ENCODE data around the gene RTL10.

RTL10 gene

DNA sequence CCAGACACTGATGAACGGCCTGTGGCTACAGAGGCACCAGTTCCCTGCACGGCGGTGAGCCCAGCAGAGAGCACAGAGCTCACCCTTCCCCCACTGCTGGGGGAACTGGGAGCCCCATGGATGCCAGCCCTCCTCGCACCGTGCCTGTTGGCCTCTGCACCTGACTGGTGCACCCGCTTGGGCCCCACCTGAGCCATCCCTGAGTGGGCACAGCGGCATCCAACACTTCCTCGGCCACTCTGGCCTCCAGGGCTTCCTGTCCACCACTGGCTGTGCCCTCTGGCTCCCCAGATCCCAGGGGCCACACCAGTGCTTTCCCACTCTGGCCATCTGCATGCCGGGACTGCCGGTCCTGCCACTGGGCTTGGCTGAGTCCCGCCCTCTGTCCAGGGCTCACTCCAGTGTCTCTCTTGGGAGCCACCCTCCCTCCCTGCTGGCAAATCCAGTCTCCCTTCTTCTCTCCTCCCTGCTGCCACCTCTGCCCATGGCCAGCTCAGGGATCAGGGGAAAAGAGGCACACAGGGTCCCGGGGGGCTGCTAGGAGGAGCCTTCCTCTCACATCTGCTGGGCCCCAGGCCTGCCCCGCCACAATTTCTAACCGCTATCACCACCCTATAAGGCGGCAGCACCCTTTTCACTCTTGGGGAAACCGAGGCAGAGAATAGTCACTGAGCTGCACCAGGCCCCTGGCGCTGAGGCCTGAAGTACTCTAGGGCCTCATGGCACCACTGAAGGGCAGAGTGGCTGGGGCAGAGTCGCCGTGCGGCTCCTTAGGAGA, 33.0 kb downstream of the RTL10 start:
- no peak for DNase-seq

DNA sequence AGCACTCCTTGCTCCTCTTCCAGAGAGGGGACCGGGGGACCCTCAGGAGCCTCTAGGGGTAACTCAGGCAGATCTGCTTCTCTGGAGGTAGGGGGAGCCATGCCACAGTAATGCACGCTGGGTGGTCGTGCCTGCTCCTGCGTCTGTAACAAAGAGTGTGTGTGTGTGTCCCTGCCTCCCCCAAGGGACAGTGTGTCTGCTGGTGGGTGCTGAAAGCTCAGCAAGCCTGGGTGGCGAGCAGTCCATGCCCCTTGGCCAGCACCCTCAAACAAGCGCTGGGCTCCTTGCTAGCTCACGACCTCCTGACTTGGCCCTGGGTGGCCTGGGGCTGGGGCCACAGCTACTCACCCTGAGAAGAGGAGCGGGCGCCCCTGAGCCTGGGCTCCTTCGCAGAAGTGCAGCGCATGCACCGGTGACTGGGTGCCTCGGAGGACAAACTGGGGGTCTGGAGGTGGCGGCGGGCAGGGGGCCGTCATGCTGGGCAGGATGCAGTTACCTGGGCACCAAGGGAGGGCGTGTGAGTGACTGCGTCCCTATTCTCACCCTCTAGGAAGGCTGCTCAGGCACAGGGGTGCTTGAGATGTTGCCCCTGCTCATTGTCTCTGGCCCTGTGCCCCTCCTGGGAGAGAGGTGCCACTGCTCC, 33.7 kb downstream of the RTL10 start:
- no peak for DNase-seq

DNA sequence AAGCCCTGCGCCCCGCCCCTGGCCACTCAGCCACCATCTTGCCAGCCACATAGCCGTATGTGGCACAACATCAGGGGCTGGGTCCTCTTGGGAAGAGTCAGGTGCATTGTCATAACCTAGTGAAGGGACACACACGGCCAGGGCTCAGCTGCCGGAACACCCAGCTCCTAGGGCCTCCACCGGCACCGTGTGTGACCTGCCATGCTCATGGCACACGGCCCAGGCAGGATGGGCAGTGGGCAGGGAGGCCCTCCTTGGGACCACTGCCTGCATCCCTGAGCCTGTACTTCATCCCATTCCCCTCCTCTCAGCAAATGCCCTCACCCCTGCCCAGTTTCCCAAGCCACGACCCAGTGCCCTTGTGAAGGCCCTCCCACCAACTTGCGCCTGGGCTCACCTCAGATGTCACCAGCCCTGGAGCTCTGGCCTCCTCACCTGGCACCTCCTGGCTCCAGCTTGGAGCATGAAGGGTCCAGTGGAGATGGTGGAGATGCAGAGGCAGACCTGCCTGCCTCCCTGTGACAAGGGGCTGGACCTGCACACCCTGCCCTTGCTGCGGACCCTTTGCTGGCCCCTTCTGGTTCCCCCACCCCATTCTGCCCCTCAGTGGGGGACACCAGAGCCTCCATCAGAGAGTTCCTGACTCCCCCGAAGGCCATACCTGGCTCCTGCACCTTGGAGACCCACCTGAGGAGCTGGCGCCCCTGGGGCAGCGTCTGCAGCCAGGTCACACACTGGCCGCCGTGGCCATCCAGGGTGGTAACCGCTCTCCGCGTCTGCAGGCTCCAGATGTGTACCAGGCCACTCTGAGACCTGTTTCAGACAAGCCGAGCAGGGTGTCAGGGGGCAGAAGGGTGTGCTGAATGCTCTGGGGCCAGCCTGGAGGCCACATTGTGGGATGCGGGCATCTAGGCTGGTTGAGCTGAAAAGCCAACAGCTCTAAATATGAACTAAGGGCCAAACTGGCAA, 34.5 kb downstream of the RTL10 start:
- no peak for DNase-seq

DNA sequence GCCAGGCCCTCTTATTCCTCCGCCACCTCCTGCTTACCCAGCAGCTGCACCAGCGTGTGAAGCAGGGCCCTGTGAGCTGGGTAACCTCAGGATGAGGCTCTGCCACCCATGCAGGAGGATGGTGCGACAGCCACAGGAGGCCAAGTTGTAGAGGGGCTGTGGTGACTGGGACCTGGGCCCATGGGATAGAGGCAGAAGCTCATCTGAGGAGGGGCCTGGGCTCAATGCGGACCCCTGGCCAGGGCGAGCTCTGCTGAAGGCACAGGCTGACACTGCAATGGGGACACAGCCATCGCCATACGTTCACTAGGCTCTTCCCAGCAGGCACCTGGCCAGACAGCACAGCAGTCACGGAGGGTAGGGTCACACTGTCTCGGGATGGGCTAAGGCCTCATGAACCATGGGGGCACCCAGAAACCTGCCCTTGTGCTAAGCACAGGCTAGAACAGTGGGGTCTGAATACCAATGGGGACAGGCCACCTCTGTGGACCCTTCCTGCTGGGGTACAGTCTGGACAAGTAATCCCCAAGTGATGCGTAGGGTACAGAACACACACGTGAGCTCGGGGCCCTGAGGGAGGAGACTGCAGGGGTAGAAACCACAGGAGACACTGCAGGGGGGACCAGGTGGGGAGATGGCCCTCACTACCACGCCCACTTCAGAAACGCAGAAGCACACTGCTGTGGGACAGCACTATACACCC, 35.3 kb downstream of the RTL10 start:
- DNase-seq = no peak

DNA sequence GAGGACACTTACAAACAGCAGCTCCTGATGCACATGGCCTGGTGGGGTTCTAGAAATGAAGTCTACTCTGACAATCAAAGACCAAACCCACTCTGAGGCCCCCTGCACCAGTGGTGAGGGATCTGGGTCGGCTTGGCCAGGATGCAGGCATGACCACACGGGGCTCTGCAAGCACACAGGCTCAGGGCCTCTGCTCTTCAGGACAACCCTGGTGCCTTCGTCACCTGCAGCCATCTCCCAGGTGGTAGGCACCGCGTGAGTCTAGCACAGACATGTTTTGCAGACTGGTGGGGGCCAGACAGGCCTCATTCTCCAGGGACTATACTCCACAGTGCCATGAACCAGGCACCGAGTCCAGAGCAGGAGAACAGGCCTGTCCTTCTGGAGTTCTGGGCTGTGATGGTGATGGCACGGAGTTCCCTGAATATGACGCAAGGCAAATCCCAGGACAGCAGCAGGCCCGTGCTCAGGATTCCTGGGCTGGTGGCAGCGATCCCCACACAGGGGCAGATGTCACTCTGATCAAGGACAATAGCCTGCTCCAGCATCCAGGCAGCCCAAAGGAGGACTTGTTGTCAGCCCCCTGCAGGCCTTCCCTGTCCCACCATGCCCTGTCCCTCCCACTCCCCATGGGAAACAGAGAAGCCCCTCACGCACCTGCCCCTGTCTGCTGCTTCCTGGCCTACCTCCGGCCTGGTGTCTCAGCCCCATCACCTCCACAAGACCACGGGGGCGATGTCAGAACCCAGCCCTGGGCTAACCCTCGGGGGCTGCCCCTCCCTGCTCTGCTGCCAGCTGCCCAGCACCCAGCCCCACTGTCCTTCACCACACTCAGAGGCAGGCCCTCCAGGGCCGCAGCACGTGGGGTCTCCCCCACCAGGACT, 36.1 kb downstream of the RTL10 start:
- no peak for DNase-seq

DNA sequence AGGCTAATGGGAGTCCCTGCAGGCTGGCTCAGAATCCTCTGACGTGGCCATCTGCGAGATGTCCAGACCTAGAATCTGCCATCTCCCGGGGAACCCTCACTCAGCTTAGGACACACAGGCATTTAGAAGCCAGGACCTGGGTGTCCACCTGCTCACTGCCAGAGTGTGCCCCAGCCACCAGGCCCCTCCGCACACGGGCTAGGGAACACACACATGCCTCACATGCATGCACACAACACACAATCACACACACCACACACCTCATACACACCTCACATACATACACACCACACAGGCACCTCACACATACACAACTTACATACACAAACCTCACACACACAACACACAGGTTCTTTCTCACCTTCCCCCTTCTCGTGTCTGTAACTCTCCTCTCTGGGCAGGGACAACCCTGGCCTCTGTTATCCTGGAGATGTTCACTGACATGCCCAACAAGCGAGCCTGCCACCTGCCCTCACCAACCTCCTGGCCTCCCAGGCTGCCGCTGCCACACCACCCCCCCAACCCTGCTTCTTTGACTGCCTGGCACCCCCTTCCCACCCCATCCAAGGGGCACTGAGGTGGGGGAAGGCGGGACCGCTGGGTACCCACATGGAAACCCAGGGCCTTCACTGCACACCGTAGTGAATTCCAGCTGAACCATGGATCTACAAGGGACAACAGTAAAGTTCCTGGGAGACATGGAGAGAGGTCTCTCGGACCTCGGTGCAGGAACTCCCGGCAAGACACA, 38.1 kb downstream of the RTL10 start:
- no peak for DNase-seq

DNA sequence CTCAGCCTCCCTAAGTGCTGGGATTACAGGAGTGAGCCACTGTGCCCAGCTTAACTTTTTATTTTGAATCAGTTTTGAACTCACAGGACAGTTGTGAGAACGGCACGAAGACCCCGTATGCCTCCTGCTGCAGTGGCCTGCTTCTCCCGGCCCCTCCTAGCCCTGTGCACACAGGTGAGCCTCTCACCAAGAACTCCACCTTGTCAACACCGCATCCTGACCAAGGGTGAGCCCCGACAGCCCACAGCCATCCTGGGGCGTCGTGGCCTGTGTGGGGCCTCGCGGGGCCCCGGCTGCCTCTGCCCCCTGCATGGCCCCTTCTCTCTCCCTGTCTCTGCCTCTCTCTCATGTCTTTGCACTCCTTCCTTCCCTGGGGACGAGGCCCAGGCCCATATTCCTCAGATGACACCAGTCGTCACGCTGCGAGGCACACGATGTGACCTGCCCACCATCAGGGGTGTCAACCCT, 38.8 kb downstream of the RTL10 start:
- DNase-seq = no peak

DNA sequence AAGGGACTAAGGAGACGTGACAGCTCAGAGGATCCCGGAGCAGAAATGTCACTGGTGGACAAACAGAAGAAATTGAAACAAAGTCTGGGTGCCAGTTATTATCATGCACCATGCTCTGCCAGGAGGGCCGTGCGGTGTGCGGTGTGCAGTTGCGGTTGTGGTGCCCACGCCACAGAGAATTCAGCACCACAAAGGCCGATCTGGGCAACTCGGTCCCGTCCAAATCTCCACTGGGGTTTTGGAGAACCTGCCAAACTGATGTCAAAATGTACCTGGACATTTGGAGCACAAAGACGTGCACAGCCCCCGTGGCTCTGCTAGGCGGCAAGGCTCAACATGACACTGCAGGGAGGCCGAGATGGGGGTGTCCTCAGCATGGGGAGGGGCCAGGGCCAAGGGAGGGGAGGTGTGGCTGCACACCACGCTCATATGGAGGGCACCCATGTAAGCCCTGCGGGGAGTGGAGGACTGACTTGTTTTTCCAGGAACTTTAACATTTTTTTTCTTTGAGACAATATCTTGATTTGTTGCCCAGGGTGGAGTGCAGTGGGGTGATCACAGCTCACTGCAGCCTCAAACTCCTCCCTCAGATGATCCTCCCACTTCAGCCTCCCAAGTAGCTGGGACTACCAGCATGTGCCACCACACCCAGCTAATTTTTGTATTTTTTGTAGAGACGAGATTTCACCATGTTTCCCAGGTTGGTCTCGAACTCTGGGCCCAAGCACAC, 39.4 kb downstream of the RTL10 start:
- DNase-seq = no peak

DNA sequence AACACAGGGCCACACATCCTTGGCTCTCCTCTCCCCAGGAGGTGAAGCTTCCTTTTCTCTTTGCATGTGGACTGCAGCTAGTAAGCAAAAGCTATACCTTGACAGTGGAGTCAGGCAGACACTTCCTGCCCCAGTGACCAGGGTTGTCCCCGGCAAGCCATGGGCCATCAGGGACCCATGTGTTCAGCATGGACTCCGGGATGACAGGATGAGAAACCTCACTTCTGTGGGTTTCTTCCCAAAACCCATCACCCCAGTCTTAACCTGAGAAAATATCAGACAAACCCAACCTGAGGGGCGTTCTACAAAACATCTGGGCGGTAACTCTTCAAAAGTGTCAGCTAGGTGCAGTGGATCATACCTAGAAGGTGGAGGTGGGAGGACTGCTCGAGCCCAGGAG, 40.2 kb downstream of the RTL10 start:
- no peak for DNase-seq

DNA sequence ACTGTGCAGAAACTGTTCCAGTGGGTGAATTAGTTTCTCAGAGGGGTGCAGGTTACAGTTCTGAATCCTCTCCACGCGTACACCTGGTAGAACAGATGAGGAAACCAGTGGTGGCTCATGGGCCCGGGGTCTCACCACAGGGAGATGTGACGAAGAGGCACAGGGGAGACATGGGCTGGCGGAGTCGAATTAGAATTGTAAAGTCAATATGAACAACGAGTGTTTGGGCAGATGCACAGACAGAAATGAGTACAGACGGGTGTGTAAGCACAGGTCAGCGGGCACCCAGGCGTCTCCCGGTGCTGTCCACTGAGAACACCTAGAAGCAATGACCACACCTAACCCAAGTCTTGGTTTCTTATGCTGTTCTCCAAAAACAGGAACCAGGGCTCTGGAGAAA, 41.8 kb downstream of the RTL10 start:
- no peak for DNase-seq

DNA sequence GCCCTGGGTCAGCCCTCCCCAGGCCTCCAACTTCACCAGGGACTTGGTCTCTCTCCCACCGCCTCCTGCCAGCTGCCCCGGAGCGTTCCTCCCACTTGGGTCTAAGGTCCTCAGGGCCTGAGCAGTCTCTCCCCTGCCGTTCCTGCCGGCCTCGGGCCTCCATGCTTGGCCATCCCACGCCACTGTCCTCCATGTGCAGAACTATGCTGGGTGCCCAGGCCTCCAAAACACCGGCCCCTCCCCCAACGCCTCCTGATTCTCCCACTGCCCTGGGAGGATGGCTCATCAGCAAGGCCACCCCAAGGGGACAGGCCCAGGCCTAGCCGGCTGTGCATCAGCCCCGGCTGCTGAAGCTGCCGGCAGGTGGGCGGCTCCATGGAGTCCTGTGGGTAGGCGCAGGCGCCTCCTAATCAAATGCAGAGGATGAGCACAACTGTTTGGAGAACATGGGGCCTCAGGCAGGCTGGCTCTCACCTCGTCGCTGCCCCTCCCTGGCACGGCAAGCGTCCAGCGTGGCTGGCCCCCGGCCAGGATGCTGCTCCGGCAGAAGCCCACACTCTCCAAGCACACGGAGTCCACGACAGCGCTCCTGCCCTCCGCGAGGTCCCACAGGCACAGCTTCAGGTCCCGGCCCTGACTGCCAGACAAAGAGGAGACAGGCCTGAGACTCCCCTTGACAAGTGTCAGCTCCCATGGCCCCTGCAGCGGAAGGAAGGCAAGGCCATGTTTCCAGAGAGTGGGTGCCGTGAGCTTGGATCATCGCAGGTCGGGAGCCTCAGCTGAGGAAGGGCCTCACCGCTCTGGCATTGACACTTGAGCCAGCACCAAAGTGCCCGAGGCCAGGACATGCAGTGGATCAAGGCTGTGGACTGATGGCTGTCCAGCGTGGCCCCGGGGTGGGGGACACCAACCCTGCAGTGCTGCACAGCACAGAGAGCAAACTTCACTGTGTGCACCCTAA, 42.6 kb downstream of the RTL10 start:
- no peak for DNase-seq

DNA sequence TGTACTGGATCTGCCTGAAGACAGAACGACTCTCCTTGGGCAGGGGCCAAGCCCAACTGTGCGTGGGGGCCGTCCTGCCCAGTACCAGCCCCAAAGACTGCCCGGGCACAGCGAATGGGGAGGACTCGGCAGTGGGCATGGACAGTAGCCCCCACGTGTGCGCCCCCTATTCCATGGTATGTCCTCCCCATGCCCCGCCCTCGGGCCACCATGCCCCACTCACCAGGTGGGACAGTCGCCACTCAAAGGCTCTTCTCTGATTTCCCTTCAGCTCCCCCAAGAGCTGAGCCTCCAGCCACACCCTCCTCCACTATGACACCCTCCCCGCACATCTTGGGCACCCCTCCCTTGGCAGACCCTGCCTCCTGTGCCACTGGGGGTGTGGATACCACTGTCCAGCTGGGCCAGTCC, 43.5 kb downstream of the RTL10 start:
- no peak for DNase-seq

DNA sequence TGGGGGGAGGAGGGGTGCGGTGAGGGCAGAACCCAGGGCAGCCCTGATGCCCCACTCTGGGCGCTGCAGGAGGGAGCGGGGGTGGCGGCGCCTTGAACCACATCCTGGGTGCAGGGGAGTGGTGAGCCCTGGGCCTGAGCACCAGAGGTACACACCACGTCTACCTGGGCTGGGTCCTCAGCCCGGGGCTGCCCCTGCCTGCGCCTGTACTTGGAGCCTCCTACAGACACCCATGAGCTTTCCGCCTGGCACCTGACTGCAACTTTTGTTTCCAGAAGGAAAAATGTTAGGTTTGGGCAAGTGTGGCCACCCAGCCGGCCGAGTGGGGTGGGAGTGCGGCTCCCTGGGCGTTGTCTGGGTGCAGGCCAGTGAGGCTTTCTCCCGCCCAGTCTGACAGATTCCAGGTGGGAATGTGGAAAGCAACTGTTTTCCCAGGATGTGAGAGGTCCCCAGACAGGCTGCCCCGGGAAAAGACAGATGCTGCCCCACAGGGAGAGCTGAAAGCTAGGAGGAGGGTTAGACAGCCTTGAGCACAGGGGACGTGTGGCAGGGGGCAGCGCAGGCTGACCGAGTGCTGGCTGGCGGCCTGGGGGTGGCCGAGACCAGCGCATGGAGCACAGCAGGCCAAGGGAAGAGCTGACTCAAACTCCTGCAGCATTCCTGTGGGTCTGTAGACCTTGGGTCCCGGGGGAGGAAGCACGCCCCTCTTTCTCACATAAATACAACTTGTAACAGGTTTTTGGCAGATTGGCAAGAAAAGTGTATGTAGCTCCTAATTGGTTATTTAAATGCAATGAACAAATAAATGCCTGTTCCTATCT, 44.1 kb downstream of the RTL10 start:
- DNase-seq = no peak

DNA sequence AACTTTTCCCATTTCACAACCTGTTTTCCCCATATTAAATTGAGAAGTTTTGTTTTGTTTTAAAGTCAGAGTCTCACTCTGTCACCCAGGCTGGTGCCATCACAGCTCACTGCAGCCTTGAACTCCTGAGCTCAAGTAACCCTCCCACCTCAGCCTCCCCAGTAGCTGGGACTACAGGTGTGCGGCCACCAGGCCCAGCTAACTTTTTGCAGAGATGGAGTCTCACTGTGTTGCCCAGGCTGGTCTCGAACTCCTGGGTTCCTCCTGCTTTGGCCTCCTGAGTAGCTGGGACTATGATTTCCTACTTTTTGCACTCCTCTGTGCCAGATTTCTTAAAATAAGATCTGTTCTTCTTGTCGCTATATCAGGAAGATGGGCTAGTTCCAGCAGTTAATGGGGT, 44.9 kb downstream of the RTL10 start:
- DNase-seq = no peak

DNA sequence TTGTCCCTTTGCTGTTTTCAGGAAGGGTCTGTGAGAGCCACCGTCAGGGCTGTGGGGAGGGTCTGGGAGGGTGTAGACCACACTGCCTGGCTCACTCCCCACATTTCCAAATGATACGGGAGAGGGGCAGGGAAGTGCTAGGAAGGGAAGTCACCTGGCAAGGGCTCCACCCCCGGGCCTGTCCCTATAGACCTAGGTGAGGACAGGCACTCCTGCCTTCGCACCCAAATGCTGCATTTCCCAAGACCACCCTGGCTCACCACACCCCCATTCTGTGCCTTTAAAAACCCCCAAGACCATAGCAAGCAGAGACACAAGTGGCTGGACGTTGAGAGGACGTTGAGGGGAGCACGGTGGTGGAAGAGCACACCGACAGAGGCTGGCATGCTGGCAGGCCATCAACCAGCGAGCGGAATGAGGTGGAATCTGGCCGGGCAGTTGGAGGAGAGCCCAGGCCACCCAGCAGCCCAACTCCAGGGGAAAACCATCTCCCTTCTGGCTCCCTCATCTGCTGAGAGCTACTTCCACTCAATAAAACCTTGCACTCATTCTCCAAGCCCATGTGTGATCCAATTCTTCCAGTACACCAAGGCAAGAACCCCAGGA, 45.7 kb downstream of the RTL10 start:
- no peak for DNase-seq

DNA sequence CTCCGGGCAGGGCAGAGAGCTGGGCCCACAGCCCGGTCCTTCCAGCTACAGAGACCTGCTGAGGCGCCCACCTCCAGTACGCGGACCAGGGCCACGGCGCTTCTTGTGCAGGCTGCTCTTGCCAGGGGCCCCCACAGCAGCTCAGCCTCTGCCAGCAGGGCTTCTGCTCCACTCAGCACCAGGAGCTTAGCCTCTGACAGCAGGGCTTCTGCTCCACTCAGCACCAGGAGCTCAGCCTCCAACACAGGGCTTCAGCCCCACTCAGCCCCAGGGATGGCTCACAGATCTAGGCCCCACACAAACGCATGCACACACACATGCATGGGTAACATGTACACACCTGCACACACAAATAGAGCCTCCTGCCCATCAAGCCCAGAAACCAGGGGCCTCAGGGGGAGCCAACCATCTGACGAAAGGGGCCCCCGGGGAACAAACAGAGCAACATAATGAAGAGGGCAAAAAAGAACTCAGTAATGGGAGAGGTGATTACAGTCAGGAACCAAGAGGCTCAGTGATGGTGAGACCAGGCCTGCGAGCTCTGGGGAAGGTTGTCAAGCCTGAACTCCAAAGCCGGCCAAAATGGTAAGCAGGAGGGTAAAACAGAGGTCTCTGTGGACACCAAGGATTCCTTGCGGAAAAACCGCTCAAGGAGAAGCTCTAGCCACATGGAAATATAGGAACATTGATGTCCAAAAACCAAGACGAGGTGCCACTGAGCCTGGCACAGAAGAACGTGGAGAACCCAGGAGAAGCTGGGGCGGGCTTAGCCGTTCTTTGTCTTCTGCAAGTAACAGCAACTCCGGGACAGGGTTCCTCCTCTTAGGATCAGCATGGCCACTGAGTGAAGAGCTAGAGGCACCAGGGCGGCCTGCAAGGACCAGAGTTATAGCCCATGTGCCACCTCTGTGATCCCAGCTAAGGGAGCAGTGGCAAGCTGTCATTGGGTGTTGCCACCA, 46.5 kb downstream of the RTL10 start:
- DNase-seq = no peak
